ENCODE measurements around the gene PKP2.
"Not testable (repeated sequence)": the region's sequence is repeated elsewhere in the genome, so short reads cannot be mapped to it uniquely, and the experiment has no call there.

PKP2 gene

GRCh38 chr12:32895688-32896431 lies 717 bp downstream of the PKP2 start:
- DNase-seq = peak; percentile 51

- no peak for DNase-seq
Measured at GRCh38 chr12:32894566-32894965, 2.0 kb downstream of the PKP2 start.

GRCh38 chr12:32893458-32893857 lies 3.1 kb downstream of the PKP2 start:
- DNase-seq = no peak

GRCh38 chr12:32893043-32893442 lies 3.5 kb downstream of the PKP2 start:
- no peak for DNase-seq

DNA sequence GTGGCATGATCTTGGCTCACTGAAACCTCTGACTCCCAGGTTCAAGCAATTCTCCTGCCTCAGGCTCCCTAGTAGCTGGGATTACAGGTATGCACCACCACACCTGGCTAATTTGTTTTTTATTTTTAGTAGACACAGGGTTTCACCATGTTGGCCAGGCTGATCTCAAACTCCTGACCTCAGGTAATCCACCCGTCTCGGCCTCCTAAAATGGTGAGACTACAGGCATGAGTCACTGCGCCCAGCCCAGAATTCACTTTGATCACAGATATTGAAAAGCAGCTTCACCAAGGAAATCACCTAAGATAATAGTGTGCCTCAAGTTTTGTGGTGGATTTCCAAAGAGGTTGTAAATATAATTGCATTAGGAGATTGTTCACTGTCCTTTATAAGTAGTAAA lies 4.2 kb downstream of the PKP2 start:
- DNase-seq = not testable (repeated sequence)

- no peak for DNase-seq
Measured at GRCh38 chr12:32891956-32892355, 4.6 kb downstream of the PKP2 start.

DNA sequence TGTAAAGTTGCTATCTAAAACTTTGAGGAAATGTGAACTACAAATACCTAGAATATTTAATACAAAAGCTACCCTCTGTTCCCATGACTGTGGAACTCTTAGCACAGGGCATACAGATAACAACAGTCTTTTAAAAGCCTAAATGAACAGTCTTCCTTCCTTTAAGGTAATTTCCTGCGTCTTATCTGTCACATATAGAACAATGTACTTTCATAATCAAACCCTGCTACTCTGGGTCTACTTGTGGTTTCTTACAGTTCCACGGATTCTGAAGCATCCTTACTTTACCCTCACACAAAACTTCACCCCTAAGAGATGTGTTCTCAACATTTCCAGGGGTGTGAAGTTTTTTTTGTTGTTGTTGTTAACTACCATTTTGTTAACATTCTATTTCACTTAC lies 5.1 kb downstream of the PKP2 start:
- DNase-seq = no peak

GRCh38 chr12:32889011-32889760 lies 7.4 kb downstream of the PKP2 start:
- no peak for DNase-seq

- DNase-seq = no peak
Measured at GRCh38 chr12:32887058-32887457, 9.5 kb downstream of the PKP2 start.

DNA sequence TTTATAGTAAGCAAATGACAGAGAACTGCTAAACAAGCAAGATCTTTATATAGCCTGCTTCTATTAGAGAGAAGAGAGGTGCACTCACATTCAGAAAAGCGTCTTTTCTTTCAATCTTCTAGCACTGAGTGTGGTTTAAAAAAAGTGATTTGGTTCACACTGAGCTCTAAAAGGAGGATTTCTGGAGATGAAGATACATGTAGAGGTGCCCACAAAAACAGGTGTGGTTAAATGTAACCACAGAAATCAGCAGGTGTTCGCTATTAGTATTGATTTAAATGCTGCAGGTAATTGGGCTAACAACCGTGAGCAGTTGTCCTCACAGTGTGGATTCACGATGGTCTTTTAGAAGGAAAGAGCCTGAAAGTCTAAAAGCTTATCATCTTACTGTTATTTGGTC lies 10.7 kb downstream of the PKP2 start:
- DNase-seq = no peak

DNA sequence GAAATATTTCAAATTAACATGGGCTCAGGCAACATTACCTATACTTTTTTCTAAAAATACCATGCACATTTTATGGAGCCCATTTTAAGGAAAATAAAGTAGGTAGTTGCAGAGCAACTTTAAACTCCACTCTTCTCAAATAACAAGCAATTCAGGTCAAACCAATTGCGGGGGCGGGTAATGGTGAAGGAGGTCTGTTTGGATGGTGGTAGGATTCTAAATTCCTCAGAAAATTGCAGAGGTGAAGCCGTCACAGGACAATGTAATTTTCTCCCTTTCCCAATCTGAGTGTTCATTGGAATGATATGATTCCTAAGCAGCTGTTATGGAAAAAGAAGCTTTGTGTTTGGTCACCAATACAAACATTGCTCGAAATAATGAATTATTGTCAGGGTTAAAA lies 11.6 kb downstream of the PKP2 start:
- DNase-seq = no peak

DNA sequence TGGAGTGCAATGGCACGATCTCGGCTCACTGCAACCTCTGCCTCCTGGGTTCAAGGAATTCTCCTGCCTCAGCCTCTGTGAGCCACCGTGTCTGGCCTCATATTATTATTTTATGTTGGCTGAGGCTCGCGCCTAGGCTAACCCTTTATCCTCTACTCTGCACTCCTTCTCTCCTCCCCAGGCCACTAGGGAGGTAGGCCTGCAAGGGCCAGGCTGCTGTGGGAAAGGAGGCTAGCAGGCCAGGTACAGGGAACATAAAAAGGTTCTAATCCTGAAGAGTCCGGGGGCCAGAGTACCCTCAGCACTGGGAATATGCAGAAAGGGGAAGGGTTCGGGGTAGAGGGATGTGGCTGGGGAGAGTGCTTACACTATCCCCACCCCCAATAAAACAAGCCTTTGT lies 14.9 kb downstream of the PKP2 start:
- no peak for DNase-seq

GRCh38 chr12:32881107-32881506 lies 15.5 kb downstream of the PKP2 start:
- DNase-seq = no peak

GRCh38 chr12:32879066-32879465 lies 17.5 kb downstream of the PKP2 start:
- not testable (repeated sequence) for DNase-seq

DNA sequence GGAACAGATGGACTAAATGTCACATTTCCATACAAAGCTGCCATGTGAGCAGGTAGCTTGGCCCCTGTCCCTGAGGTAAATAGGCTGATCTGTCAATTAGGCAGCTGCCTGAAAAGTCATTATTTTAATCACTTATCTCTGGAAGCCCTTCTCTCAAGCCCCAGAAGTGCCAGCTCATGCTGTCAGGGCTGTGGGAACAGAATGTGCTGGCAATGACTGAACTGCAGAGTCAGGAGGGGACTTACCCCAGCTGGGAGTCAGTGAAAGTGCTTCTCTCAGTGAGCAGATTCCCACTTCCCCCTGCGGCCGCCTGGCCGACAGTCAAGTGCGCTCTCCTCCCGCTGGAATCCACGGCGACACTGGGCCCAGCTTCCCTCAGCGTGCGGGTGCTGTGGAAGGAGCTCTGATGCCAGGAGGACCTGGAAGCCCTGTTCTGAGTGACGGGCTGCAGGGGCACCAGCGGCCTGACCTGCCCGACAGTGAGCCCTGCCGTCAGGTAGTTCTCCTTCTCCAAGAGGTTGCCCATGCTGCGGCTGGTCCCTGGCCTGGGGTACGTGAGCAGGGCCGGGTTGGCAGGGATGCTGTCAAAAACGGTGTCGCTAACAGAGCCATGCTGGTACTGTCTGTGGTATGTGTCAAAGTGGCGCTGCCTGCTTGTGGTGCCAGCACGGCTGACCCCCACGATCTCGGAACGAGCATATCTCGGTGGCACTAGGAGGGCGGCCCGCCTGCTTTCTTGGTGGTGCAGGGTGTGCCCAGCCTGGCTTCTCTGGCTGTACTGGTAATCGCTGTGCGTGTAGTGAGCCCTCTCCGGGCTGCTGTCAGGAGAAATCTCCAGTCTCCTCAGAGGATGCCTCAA lies 18.7 kb downstream of the PKP2 start:
- DNase-seq = peak; percentile 29

DNA sequence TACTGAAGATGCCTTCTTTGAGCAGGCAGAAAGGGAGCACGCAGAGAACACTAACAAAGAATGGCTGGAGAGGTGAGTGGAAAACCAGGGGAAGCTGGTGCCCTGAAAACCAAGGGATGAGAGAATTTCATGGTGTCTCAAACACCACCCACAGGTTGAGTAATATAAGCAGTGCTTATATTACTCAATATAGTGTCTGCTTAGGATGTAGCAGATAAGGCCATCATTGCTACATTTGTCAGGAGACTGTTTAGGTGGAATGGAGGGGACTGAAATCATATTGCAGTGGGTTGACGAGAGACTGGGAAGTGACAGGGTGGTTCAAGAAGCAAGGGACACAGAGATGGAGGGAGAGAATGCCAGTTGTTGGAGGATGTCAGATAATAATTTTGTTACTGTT lies 20.6 kb downstream of the PKP2 start:
- no peak for DNase-seq

DNA sequence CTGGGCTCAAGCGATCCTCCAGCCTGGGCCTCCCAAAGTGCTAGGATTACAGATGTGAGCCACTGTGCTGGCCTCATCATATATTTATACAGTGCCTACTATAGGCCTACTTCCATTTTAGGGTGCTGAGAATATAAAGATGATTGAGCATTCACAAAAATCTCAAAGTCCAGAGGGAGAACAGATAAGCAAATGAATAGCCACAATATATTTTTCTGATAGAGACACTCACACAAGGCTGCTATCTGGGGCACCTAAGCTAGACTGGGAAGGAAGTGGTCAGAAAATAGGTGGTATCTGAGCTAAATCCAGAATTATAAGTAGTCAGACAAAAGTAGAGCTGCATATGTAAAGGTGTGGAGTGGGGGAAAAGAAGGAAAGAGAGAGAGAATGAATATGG lies 21.6 kb downstream of the PKP2 start:
- DNase-seq = no peak

DNA sequence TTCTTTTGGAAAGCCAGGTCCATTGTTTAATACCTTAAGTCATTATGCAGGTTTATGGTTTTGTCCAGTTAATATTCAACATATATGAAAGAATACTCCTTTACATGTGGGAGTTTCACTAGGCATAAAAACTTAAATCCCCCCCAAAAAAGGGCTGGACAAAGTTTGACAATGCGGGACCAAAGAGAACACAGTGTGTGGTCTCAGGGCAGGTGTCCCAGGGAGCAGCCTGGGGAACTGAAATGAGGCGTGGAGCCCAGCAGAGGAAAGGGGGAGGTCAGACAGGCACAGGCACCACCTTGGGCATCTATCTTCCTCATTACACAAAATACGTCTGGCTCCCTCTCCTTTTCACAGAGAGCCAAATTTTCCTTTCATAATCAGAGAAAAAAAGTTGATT lies 22.5 kb downstream of the PKP2 start:
- no peak for DNase-seq

GRCh38 chr12:32872416-32872815 lies 24.2 kb downstream of the PKP2 start:
- DNase-seq = not testable (repeated sequence)

DNA sequence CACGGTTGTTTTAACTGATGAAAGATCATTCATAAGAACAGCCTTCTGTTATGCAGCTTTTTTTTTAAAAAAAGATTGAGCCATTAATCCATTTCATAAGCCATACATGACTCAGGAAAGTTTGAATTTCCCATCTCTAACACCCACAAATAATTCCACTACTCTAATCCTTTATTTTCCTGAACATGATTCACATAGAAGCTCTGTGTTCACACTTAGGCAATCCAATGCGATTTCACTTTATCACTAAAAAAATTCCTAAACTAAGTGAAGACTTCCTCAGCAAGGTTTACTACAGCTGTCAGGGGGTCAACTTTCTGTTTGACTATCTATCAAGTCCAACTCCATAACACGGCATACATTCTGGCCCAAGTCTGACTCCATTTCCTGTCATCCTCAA lies 25.9 kb downstream of the PKP2 start:
- no peak for DNase-seq

DNA sequence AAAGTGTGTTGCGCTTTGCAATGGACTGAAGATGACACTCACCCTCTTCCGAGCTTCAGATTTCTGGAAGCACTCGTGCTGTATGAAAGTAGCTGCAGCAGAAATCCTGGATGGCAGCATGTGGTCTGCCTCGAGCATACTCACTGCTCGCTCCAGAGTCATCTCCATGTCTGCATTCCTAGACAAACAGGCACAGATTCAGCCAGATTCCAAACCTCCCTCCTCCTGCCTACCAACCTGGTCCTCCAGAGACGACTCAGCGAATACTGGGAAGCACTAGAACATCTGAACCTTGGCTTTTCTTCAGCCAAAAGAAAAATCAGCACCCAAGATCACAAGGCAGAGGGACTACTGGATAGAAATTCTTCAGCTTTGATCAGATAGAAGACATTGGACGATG lies 27.7 kb downstream of the PKP2 start:
- no peak for DNase-seq

DNA sequence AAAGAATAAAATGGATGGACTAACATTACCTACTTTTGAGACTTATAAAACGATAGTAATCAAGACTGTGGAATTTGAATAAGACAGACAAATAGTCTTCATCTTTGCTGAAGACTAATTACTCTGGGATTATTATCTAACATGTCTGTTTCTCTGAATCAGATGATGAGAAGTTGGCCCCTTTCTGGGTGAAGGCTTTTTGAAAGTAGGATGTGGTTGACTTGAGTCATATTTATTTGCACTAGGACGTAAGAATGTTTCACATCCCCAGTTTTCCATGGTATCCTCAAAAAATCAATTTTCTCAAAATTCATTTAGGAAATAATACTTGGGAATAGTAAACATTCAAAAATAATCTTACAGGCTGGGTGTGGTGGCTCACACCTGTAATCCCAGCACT lies 31.8 kb downstream of the PKP2 start:
- DNase-seq = no peak

GRCh38 chr12:32863128-32863527 lies 33.4 kb downstream of the PKP2 start:
- DNase-seq = no peak

DNA sequence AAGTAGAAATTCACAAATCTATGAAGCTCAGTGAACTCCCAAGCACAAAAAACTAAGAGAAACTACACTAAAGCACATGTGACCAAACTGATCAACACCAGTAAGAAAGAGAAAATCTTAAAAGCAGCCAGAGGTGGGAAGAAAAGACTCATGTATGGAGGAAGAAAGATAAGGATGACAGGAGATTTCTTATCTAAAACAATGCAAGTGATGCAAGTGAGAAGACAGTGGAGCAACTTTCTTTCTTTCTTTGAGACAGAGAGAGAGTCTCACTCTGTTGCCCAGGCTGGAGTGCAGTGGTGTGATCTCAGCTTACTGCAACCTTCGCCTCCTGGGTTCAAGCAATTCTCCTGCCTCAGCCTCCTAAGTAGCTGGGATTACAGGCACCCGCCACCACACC lies 34.9 kb downstream of the PKP2 start:
- not testable (repeated sequence) for DNase-seq
